K562 (cell line): Measurements from ENCODE around the gene ISM1. TPM values are rescaled to one million over a fixed set of nuclear protein-coding genes. Genes with fewer than 3 reads are reported as not detected.

ENCODE experiments used
- ATAC-seq: fragments of 200-7000 bp; cut with Tn5 transposase; 3 replicates; pipeline ENCODE4 v1.9.1; 2020; ENCODE audit warnings: moderate library complexity
- BruUV-seq: library from RNA; stranded (reverse); fragments of 400-500 nt; replicated peaks from 2 replicates; lab custom pipeline; 2021; lab: Mats Ljungman, UMichigan
- CTCF ChIA-PET: fragments of 300-600 bp; formaldehyde crosslinking; extraction: SDS; loops from one replicate; lab custom pipeline; 2021; ENCODE audit warnings: low intra/inter-chr PET ratio; lab: Yijun Ruan, JAX
- POLR2A ChIA-PET: fragments of 300-600, 350-650 bp; sonication (Branson Sonifier 250); formaldehyde crosslinking; extraction: SDS; loops from one replicate; lab custom pipeline; 2021; ENCODE audit warnings: antibody characterized with exemption, inconsistent platforms; lab: Yijun Ruan, JAX
- DNase-seq, 4 experiments: peaks; one replicate each; pipeline versions ENCODE4 v3.0.0 to v3.0.0-alpha.2; 2011 to 2018; ENCODE audit warnings: low spot score in 3 of 4, mixed read lengths in 3 of 4; ENCODE audit errors: extremely low read depth in 1 of 4
- FAIRE-seq: peaks from 2 replicates; lab custom pipeline; 2011; peaks lifted over from hg19 to GRCh38; lab: Jason Lieb, UNC
- H2AFZ ChIP-seq: 2 replicates; pipeline ENCODE4 v1.6.0; 2011; ENCODE audit warnings: low read depth, low read length, control low read depth, inconsistent platforms
- H3K27ac ChIP-seq: fragments of 200-600 bp; 3 replicates; pipeline ENCODE4 v1.8.0; 2011; ENCODE audit warnings: low read depth, mild to moderate bottlenecking, control low read depth, inconsistent platforms, low read length, moderate library complexity, mixed read lengths; ENCODE audit errors: extremely low read depth
- H3K27me3 ChIP-seq, 2 experiments: fragments of 300-600 bp in 1 of 2; 2 replicates in 1 of 2; 3 replicates in 1 of 2; pipeline versions ENCODE4 v1.6.0 to v1.8.0; 2011; ENCODE audit warnings: inconsistent platforms in 2 of 2, low read length in 2 of 2, mild to moderate bottlenecking in 1 of 2, mixed read lengths in 1 of 2, moderate library complexity in 1 of 2; ENCODE audit not compliant: control insufficient read depth in 2 of 2, insufficient read depth in 2 of 2
- H3K36me3 ChIP-seq: fragments of 300-600 bp; 3 replicates; pipeline ENCODE4 v1.8.0; 2011; ENCODE audit warnings: mild to moderate bottlenecking, low read length, inconsistent platforms; ENCODE audit not compliant: control insufficient read depth, insufficient read depth
- H3K4me1 ChIP-seq, 2 experiments: fragments of 200-600 bp in 1 of 2; replicated peaks in 1 of 2; 2 replicates in 1 of 2; 3 replicates in 1 of 2; pipeline versions ENCODE4 v1.5.1 to v1.8.0; 2011; ENCODE audit warnings: inconsistent platforms in 2 of 2, low read length in 2 of 2, mild to moderate bottlenecking in 1 of 2, mixed read lengths in 1 of 2, moderate library complexity in 1 of 2; ENCODE audit not compliant: control insufficient read depth in 2 of 2, insufficient read depth in 2 of 2
- H3K4me2 ChIP-seq: 2 replicates; pipeline ENCODE4 v1.6.1; 2011; ENCODE audit warnings: low read length, control low read depth, inconsistent platforms, mixed read lengths; ENCODE audit not compliant: insufficient read depth
- H3K4me3 ChIP-seq: fragments of 200-600 bp; sonication (generic), shearing (Covaris generic); 2 replicates; pipeline ENCODE4 v1.5.1; 2016; ENCODE audit warnings: control low read depth, inconsistent platforms
- H3K79me2 ChIP-seq: fragments of 200-600 bp; 3 replicates; pipeline ENCODE4 v1.8.0; 2011; ENCODE audit warnings: low read length, inconsistent platforms; ENCODE audit not compliant: control insufficient read depth, insufficient read depth
- H3K9ac ChIP-seq, 2 experiments: 2 replicates each; pipeline versions ENCODE4 v1.6.0 to v1.6.1; 2011; ENCODE audit warnings: low read depth in 2 of 2, low read length in 2 of 2, control low read depth in 1 of 2, inconsistent platforms in 1 of 2, mild to moderate bottlenecking in 1 of 2, mixed read lengths in 1 of 2; ENCODE audit not compliant: insufficient read depth in 1 of 2
- H3K9me1 ChIP-seq: one replicate; pipeline ENCODE4 v1.6.0; 2011; ENCODE audit warnings: inconsistent platforms, mild to moderate bottlenecking, low read length, moderate library complexity; ENCODE audit not compliant: control insufficient read depth, insufficient read depth
- H3K9me3 ChIP-seq: replicated peaks from 2 replicates; pipeline ENCODE4 v1.5.1; 2011; ENCODE audit warnings: low read depth, low read length, inconsistent platforms; ENCODE audit not compliant: control insufficient read depth, insufficient read depth
- H4K20me1 ChIP-seq: replicated peaks from 2 replicates; pipeline ENCODE4 v1.6.1; 2011; ENCODE audit warnings: low read length, inconsistent platforms, mixed read lengths; ENCODE audit not compliant: control insufficient read depth, insufficient read depth
- CCNT2 ChIP-seq: IDR thresholded peaks from 2 replicates; pipeline ENCODE4 v1.6.1; 2011; ENCODE audit warnings: borderline replicate concordance, low read depth, mild to moderate bottlenecking, moderate library complexity, mixed read lengths, low read length; ENCODE audit not compliant: insufficient read length; ENCODE audit errors: extremely low read depth
- DNMT1 ChIP-seq: fragments of 450-650 bp; IDR thresholded peaks from 2 replicates; pipeline ENCODE4 v1.6.1; 2016; ENCODE audit warnings: antibody characterized with exemption, mild to moderate bottlenecking
- ESRRB ChIP-seq: fragments of 250-450 bp; sonication (Bioruptor Pico); IDR thresholded peaks from 2 replicates; pipeline ENCODE4 v1.5.0; 2020; ENCODE audit warnings: mild to moderate bottlenecking, moderate library complexity, borderline replicate concordance
- HDAC6 ChIP-seq: IDR thresholded peaks from 2 replicates; pipeline ENCODE4 v1.6.1; 2012; ENCODE audit warnings: low read depth, mild to moderate bottlenecking, control low read depth, inconsistent platforms, low read length, moderate library complexity
- KDM5B ChIP-seq: fragments of 200-600 bp; sonication (generic); IDR thresholded peaks from 2 replicates; pipeline ENCODE4 v1.6.1; 2012; ENCODE audit warnings: low read depth, mild to moderate bottlenecking, moderate library complexity, low read length, control low read depth, inconsistent platforms; ENCODE audit not compliant: insufficient replicate concordance
- KLF1 ChIP-seq: fragments of 450-650 bp; IDR thresholded peaks from 2 replicates; pipeline ENCODE4 v1.6.1; 2016; ENCODE audit warnings: missing genetic modification characterization, missing compliant biosample characterization
- MCM7 ChIP-seq, 2 experiments: fragments of 450-650 bp; IDR thresholded peaks; 2 replicates each; pipeline ENCODE4 v1.6.1; 2016 to 2018
- POU5F1 ChIP-seq: fragments of 150-350 bp; IDR thresholded peaks from 2 replicates; pipeline ENCODE4 v1.6.1; 2014; ENCODE audit warnings: borderline replicate concordance, low read length, low read depth, mild to moderate bottlenecking; ENCODE audit not compliant: partially characterized antibody
- ZKSCAN8 ChIP-seq: fragments of 200-800 bp; sonication (Bioruptor generic); IDR thresholded peaks from 2 replicates; pipeline ENCODE4 v1.6.1; 2016; ENCODE audit warnings: missing genetic modification characterization, missing compliant biosample characterization
- ZNF12 ChIP-seq: sonication (generic); formaldehyde crosslinking; IDR thresholded peaks from 2 replicates; pipeline ENCODE4 v1.4.0; 2020; ENCODE audit warnings: mild to moderate bottlenecking, missing genetic modification reagents
- ZNF140 ChIP-seq: fragments of 250-450 bp; sonication (Bioruptor Pico); IDR thresholded peaks from 2 replicates; pipeline ENCODE4 v1.8.0; 2021; ENCODE audit warnings: moderate library complexity, mild to moderate bottlenecking, inconsistent platforms
- ZNF146 ChIP-seq: IDR thresholded peaks from one replicate; pipeline ENCODE4 v1.6.1; 2018; ENCODE audit warnings: missing compliant biosample characterization; ENCODE audit not compliant: unreplicated experiment
- ZNF274 ChIP-seq: IDR thresholded peaks from 2 replicates; pipeline ENCODE4 v1.6.1; 2011; ENCODE audit warnings: low read depth, mild to moderate bottlenecking, low read length, moderate library complexity, borderline replicate concordance
- ZZZ3 ChIP-seq: fragments of 450-650 bp; IDR thresholded peaks from 2 replicates; pipeline ENCODE4 v1.6.1; 2016; ENCODE audit warnings: antibody characterized with exemption, mild to moderate bottlenecking, moderate library complexity
- WGBS: fragments of 100-300 bp; shearing (Covaris generic); methylation state at CpG from one replicate; pipeline ENCODE4 v1.1.6; 2016; ENCODE audit warnings: low coverage, mixed read lengths; ENCODE audit not compliant: insufficient coverage; ENCODE audit errors: missing lambda C conversion rate; 5-methylcytosine and 5-hydroxymethylcytosine counted together
- in situ Hi-C: fragments of 300-500 bp; cut with MboI; formaldehyde crosslinking; loops from 4 replicates; pipeline ENCODE4 v1.15.0; 2018; ENCODE audit warnings: inconsistent platforms, mixed read lengths
- intact Hi-C: fragments of 100-400 bp; cut with micrococcal nuclease; formaldehyde crosslinking; loops from 2 replicates; pipeline ENCODE4 v1.14.2; 2022
- polyA plus RNA-seq, 8 experiments: library from polyadenylated mRNA; depleted of rRNA in 4 of 8; stranded (reverse) in 5 of 8; unstranded in 3 of 8; fragments of >200 nt; fragmentation: Nextera tagmentation in 2 of 8; fragmentation: Illumina TruSeq in 1 of 8; extraction: Ambion mirVana in 2 of 8; extraction: Trizol in 1 of 8; gene quantifications; 2 replicates each; pipeline versions ENCODE4 v1.2.1 to v1.2.3, GENCODE V29; 2011 to 2014; ENCODE audit warnings: inconsistent platforms in 1 of 8, missing spikeins in 1 of 8
- total RNA-seq, 7 experiments: library from RNA; depleted of rRNA in 6 of 7; stranded (reverse); fragments of >200 nt in 6 of 7; fragmentation: Illumina TruSeq in 2 of 7; extraction: Trizol in 2 of 7; gene quantifications; 2 replicates each; pipeline versions ENCODE4 v1.2.1 to v1.2.3, GENCODE V29; 2011 to 2021; ENCODE audit warnings: low replicate concordance in 1 of 7
- TF ChIP-seq, protein P1 (sequence below): sonication (generic); formaldehyde crosslinking; IDR thresholded peaks from 2 replicates; pipeline ENCODE4 v1.8.0; 2022; ENCODE audit warnings: mild to moderate bottlenecking, low read depth, missing genetic modification reagents
- TF ChIP-seq, protein P2 (sequence below), 3 experiments: fragments of 200-800 bp in 1 of 3; fragments of 250-450 bp in 1 of 3; fragments of 450-650 bp in 1 of 3; sonication (Bioruptor Pico) in 1 of 3; sonication (Bioruptor generic) in 1 of 3; formaldehyde crosslinking in 1 of 3; IDR thresholded peaks; 2 replicates each; pipeline versions ENCODE4 v1.6.1 to v1.8.0; 2016 to 2022; ENCODE audit warnings: mild to moderate bottlenecking in 2 of 3, missing genetic modification characterization in 2 of 3, missing compliant biosample characterization in 1 of 3, moderate library complexity in 1 of 3
- TF ChIP-seq, protein P3 (sequence below): fragments of 250-450 bp; sonication (Bioruptor Pico); IDR thresholded peaks from 2 replicates; pipeline ENCODE4 v1.5.0; 2021

The ISM1 gene
- total and polyA plus RNA-seq, 9 of the 15 experiments (the other 6 are each of a cell fraction or from before 2014, with no cell fraction given) = not detected

DNA sequence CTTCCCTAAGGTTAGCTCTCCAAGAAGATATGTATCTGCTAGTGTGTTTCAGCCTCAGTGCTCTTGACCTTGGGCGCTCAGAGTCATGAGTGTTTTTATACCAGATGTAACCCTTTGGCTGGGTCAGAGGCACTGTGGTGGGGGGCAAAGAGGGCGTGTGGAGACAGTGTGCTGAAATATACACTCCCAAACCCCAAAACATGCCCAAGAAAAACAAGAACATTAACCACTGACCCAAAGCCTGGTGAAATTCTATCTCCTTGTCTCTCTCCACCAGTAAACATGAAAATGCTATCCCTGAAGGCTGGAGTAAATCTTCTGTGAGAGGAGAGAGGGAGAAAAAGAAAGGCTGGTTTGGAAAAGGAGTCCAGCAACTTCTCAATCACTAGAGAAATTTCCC, 47.9 kb downstream of the ISM1 start (continued):
- TF ChIP-seq ESRRB (CRISPR knock-in tag) = no peak
- no peak for TF ChIP-seq ZNF140 (CRISPR knock-in tag)
- TF ChIP-seq KDM5B = no peak
- no peak for TF ChIP-seq ZNF12

DNA sequence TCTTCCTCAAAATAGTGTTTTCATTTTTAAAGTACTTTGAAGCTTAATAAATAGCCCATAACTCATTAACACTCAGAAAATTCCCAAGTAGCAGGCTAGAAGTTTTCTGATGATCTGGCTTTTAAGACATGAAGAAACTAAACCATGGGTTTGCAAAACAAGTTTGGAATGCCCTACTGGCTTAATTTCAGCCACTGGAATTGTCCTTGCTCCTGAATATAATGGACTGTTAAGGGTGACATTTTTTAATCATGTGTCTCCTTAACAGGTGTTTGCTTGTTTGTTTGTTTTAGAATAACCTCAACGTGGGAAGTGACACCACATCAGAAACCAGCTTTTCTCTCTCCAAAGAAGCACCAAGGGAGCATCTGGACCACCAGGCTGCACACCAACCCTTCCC, 49.1 kb downstream of the ISM1 start:
- POLR2A ChIA-PET = no interaction called here
- intact Hi-C loops = no loop called here
- 0% methylated on average over 1 of the region's 1 CpG for WGBS
- Histone ChIP-seq H3K4me1 (no peaks in the 10 kb centered on the region), H3K9me1 (no peaks in the 10 kb centered on the region), H3K36me3 (no peaks in the 10 kb centered on the region), H3K4me2 (no peak overlapping the region), H3K9ac (no peak overlapping the region), H3K27ac (no peak overlapping the region), H3K9me3 (no peaks in the 10 kb centered on the region), H4K20me1 (no peaks in the 10 kb centered on the region), H3K79me2 (no peaks in the 10 kb centered on the region), H3K4me3 (no peak overlapping the region), H2AFZ (no peak overlapping the region), H3K27me3 (0 out of 5 replicates have a peak, but pooled peaks cover 0 to 4% of the 10 kb centered on the region in 2 experiments)
- ATAC-seq = no peak
- no peak for FAIRE-seq
- no peak for DNase-seq
- CTCF ChIA-PET = no interaction called here
- in situ Hi-C loops = no loop called here
- BruUV-seq = no TSS peak
- TF ChIP-seq, protein P1, sequence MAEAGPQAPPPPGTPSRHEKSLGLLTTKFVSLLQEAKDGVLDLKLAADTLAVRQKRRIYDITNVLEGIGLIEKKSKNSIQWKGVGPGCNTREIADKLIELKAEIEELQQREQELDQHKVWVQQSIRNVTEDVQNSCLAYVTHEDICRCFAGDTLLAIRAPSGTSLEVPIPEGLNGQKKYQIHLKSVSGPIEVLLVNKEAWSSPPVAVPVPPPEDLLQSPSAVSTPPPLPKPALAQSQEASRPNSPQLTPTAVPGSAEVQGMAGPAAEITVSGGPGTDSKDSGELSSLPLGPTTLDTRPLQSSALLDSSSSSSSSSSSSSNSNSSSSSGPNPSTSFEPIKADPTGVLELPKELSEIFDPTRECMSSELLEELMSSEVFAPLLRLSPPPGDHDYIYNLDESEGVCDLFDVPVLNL (CRISPR knock-in tag) = no peak
- TF ChIP-seq DNMT1 (no peak), ZNF274 (no peak), KLF1 (tag) (no peak), ZNF146 (CRISPR knock-in tag) (no peak), HDAC6 (no peak), POU5F1 (no peak), ZZZ3 (no peak), ZKSCAN8 (CRISPR knock-in tag) (no peak), CCNT2 (no peak), MCM7 (IDR thresholded peaks at IDR 0.05) (no peak)
- TF ChIP-seq, protein P2, sequence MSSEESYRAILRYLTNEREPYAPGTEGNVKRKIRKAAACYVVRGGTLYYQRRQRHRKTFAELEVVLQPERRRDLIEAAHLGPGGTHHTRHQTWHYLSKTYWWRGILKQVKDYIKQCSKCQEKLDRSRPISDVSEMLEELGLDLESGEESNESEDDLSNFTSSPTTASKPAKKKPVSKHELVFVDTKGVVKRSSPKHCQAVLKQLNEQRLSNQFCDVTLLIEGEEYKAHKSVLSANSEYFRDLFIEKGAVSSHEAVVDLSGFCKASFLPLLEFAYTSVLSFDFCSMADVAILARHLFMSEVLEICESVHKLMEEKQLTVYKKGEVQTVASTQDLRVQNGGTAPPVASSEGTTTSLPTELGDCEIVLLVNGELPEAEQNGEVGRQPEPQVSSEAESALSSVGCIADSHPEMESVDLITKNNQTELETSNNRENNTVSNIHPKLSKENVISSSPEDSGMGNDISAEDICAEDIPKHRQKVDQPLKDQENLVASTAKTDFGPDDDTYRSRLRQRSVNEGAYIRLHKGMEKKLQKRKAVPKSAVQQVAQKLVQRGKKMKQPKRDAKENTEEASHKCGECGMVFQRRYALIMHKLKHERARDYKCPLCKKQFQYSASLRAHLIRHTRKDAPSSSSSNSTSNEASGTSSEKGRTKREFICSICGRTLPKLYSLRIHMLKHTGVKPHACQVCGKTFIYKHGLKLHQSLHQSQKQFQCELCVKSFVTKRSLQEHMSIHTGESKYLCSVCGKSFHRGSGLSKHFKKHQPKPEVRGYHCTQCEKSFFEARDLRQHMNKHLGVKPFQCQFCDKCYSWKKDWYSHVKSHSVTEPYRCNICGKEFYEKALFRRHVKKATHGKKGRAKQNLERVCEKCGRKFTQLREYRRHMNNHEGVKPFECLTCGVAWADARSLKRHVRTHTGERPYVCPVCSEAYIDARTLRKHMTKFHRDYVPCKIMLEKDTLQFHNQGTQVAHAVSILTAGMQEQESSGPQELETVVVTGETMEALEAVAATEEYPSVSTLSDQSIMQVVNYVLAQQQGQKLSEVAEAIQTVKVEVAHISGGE (CRISPR knock-in tag; IDR thresholded peaks at IDR 0.05) = no peak
- TF ChIP-seq, protein P3, sequence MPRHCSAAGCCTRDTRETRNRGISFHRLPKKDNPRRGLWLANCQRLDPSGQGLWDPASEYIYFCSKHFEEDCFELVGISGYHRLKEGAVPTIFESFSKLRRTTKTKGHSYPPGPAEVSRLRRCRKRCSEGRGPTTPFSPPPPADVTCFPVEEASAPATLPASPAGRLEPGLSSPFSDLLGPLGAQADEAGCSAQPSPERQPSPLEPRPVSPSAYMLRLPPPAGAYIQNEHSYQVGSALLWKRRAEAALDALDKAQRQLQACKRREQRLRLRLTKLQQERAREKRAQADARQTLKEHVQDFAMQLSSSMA (CRISPR knock-in tag) = no peak
